HTERT RPE-1 (cell line): Measurements from ENCODE around the gene KRT10.
"Not testable (repeated sequence)": the region's sequence is repeated elsewhere in the genome, so short reads cannot be mapped to it uniquely, and the experiment has no call there.

Experiments
- in situ Hi-C: fragments of 300-500 bp; cut with MboI; formaldehyde crosslinking; loops from 4 replicates; pipeline ENCODE4 v1.14.3; 2020; ENCODE audit warnings: low sequenced_read_pairs

KRT10 gene

DNA sequence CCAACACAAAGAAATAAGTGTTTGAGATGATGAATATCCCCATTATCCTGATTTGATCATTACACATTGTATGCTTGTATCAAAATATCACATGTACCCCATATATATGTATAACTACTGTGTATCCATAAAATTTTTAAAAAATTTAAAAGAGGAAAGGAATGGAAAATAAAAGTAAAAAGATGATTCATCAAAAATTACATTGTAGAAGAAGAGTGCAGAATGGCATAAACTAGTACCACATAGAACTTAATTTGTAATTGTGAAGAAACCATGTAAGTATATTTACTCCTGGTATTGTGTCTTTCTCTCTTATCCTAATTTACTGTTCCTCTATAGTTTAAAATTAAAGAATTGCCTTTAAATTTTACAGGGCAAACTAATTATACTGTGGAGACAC lies 11.5 kb upstream of the KRT10 start:
- in situ Hi-C loops = no loop called here

- in situ Hi-C loops = no loop called here
Measured at GRCh38 chr17:40832840-40833239, 10.4 kb upstream of the KRT10 start.

DNA sequence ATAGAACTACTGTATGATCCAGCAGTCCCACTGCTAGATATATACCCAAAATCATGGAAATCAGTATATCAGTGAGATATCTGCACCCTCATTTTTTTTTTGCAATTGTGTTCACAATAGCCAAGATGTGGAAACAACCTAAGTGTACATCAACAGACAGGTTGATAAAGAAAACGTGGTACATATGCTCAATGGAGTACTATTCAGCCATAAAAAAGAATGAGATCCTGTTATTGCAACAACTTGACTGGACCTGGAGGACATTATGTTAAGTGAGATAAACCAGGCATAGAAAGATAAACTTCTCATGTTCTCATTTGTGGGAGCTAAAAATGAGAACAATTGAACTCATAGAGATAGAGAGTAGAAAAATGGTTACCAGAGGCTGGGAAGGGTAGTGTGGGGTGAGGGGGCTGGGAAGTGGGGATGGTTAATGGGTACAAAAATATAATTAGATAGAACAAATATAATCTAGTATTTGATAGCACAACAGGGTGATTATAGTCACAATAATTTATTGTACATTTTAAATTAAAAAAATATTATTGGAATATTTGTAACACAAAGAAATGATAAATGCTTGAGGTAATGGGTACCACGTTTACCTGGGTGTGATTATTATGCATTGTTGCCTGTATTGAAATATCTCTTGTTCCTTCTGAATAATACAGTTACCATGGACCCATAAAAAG lies 7.8 kb upstream of the KRT10 start:
- in situ Hi-C loops = no loop called here

GRCh38 chr17:40828454-40829044 lies 6.1 kb upstream of the KRT10 start:
- in situ Hi-C loops = no loop called here

GRCh38 chr17:40827746-40828453 lies 5.5 kb upstream of the KRT10 start:
- in situ Hi-C loops = no loop called here

DNA sequence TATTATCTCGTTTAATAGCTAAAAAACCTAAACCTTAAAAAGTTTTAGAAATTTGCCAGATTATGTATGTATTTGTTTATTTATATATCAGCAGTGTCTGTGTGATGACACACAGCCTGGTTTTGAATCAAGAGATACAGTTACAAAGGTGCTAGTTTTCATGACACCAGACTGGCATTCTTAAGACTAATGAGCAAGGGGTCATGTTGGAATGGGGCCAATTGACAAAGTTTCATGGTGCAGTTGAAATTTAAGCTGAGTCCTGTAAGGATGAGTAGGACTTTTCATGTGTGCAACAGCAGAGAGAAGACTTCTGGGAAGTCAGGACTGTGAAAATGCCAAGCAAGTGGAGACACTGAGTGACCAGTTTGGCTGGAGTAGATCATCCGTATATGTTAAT lies 3.2 kb upstream of the KRT10 start:
- in situ Hi-C loops = no loop called here

DNA sequence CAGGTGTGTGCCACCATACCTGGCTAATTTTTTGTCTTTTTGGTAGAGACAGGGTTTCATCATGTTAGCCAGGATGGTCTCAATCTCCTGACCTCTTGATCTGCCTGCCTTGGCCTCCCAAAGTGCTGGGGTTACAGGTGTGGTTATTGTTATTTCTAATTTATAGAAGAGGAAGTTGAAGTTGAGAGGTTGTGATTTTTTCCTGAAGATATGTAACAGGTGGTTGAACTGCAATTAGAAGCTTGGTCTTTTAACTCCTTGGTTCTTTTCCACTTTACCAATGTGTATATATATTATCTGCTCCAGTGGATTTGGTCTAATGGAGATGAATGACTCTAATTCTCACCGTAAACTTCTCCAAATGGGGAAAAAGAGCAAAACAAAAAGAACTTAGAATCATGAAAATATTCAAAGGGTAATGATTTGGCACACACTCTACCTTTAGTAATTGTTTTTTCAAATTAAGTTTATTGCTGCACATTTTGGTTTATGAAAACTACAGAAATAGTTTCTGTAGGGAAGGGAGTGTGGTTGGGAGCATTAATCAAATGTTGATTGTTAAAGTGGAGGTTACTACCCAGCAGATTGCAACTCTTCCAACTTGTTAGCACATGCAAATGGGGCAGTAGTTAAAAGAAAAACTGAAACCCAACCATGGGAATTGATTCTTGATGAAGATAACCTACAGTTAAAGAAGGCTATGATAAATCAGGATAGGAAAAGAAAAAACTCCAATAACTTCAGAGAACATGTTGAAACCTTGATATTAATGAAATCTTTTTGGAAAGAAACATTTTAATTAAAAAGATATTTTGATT lies 1.8 kb upstream of the KRT10 start:
- in situ Hi-C loops = no loop called here

DNA sequence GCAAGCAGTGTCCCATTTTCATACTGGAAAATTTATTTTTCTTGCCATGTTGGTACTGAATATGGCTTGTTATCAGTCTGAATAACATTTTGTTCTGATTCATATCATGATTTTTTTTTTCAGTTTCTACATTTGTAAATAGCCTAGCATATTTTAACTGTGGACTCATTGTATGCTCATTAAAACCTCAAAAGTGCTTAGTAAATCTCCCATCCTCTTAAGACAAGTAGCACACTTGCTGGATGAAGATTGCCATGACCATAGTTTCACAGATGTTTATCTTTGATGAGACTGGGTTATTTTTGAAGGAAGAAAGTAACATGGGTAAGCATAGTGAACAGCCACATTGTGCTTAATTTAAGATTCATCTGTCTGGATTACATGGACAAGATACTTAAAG lies 878 bp downstream of the KRT10 start:
- in situ Hi-C loops = no loop called here

DNA sequence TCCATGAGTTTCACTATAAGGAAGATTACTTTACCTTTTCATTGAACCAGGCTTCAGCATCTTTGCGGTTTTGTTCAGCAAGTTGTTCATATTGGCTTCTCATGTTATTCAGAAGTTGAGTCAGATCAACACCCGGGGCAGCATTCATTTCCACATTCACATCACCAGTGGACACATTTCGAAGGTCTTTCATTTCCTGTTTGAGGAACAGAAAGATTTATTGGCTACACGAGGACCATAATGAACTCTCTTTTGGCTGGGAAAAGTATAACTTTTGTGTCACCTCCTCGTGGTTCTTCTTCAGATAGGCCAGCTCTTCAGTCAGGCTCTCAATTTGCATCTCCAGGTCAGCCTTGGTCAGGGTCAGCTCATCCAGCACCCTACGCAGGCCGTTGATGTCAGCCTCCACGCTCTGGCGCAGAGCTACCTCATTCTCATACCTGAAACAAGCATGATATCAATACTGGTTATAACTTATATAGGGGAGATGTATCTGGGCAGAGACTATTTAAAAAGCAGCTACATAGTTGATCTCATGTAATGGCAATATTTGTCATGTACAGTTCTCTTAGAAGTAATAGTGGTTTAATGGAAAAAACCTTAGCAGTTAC lies 2.1 kb downstream of the KRT10 start:
- in situ Hi-C loops = no loop called here

DNA sequence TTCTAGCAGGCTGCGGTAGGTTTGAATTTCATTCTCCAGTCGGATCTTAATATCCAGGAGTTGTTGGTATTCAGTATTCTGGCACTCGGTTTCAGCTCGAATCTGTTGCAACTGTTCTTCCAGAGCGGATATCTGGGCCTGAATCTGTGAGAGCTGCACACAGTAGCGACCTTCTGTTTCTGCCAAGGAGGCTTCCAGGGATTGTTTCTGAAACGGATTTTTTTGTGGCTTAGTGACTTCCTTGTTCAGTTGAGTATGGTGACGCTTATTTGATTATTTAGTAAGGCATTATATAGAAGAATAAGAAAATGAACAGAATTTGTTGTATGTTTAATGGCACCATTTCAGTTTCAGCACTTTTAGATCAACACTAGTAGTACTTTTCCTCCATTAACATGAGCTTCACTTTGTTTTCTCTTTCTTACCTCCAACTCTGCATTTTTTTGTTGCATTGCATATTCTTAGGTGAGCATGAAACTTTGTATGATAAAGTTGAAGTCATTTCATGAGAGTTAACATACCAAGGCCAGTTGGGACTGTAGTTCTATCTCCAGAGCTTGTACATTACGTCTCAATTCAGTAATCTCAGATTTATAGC lies 2.8 kb downstream of the KRT10 start:
- in situ Hi-C loops = no loop called here

DNA sequence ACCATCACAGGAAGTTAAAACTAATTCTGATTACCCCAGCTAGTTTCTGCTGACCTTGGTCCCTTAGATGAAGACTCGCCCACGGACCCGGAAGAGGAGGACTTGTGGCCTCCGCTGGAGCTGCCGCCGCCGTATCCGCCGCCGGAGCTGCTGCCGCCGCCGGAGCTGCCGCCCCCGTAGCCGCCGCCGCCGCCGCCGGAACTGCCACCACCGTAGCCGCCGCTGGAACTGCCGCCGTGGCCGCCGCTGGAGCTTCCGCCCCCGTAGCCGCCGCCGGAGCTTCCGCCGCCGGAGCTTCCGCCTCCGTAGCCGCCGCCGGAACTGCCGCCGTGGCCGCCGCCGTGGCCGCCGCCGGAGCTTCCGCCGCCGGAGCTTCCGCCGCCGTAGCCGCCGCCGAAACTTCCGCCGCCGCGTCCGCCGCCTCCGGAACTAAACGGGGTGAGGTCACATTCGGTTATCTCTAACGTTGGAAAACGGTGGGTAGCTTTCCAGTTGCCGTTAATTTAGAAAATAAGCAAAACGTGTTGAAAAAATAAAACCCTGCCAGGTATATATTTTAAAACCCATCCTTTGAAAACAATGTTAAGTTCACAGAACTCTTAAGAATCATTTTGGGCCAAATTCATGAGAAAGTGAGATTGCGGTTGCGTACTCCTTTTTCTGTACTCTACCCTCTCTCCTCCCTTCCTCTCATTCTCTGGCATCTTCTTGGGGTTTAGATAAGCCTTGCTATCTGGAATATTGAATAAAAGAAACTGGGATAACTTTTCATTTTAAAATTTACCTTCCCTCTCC lies 3.5 kb downstream of the KRT10 start:
- in situ Hi-C loops = no loop called here

GRCh38 chr17:40818343-40818732 lies 4.1 kb downstream of the KRT10 start:
- in situ Hi-C loops = no loop called here

DNA sequence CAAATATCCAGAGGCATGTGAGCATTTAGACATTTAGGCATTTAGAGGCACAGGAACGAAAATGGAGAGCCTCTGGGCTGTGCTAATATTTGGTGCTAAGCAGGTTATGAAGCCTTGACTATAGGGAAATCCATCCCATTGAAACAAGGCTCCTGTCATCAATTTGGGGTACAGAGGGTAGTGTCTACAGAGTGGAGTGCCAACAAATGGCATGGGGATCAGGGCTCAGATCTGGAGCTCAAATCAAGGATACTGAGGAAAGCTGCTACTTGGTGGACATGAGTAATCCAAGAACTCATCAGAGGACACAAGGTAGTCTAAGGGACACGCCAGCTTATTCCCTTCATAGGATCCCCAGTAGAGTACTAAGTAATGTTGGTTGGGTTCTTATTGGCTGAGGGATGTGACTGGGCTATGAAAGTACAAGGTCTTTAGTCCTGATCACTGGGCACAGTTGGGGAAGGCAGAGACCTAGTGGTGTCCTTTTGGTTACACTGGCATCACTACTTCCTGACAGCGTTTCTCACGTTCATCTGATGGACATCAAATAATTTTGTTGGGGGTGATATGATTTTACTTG lies 5.2 kb downstream of the KRT10 start:
- in situ Hi-C loops = no loop called here

DNA sequence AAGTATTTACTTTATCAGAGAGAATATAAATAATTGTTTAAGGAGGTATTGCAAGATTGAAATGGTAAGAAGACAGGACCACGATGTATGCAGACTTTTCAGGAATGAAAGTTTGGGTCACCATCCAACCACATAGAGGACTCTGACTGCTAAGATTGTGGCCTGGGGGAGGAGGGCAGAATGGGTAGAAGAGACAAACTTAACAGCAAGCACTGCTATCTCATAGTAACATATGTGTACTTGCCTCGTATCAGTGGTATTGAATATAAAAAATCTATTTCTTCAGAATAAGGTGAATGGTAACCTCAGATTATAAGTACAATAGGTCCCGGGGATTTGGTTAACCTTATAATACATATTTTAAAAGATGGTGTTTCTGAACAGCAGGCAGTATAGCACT lies 5.8 kb downstream of the KRT10 start:
- in situ Hi-C loops = no loop called here

DNA sequence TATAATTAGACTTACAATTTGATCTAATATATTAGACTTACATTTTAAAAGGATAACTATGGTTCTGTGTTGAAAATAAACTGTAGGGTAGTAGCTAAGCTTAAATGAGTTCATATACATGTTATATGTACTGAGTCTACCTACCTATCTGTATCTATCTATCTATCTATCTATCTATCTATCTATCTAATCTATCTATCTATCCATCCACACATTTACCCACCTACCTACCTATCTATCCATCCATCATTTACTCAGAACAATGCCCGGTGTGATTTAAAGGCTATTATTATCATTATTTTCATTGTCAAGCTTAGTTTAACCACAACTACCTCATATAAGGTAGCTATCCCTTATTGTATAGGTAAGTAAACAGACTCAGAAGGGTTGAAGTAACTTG lies 7.0 kb downstream of the KRT10 start:
- in situ Hi-C loops = no loop called here

- in situ Hi-C loops = not testable (repeated sequence)
Measured at GRCh38 chr17:40814657-40815056, 7.8 kb downstream of the KRT10 start.

DNA sequence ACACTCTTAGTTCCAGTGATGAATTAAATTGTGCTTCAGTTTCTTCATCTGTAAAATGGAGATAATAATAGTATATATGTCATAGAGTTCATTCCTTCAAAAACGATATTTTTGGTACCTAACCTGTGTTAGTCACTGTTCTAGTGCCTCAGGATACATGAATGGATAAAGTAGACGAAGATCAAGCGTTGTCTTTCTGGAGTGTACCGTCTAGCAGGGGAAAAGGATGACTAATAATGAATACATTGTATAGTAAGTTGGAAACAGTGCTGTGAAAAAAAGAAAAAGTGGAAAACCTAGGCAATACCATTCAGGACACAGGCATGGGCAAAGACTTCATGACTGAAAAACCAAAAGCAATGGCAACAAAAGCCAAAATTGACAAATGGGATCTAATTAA lies 8.6 kb downstream of the KRT10 start:
- in situ Hi-C loops = no loop called here

DNA sequence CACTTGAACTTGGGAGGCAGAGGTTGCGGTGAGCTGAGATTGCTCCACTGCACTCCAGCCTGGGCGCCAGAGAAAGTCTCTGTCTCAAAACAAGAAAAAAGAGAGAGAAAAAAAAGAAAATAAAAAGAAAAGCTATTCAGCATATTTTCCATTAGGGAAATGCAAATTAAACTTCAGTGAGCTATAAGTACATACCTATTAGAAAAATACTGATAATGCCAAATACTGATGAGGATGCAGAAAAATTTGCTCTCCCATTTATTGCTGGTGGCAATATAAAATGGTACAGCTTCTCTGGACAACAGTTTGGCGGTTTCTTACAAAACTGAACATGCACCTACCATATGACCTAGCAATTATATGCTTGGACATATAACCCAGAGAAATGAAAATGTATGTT lies 9.8 kb downstream of the KRT10 start:
- in situ Hi-C loops = no loop called here

- in situ Hi-C loops = no loop called here
Measured at GRCh38 chr17:40810494-40810893, 11.9 kb downstream of the KRT10 start.
